CD4-positive, alpha-beta T cell treated with Interleukin-10 for 1 hour (primary cell): ENCODE measurements around the gene GOLGA8N.

Source experiments
- DNase-seq: peaks from one replicate; pipeline ENCODE4 v3.0.0-alpha.2; 2020

Gene GOLGA8N

DNA sequence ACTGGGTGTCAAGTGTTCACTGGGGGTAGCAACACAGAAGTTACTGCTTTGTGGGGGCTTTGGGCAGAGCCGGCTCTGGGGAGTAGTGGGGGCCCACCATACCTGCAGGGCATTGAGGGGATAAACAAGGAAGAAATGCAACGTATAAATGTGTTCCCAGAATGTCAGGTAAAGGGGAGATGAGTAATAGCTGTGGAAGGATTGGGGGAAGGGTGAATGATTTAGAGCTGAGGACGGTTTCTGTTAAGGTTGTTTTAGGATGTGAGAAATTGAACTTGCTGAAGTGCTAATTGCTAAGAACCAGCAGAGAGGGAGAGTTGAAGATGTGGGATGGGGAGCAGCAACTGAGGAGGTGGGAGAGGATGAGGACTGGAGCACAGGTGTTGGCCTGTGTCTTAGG is 58.9 kb downstream of the GOLGA8N start:
- no peak for DNase-seq

DNA sequence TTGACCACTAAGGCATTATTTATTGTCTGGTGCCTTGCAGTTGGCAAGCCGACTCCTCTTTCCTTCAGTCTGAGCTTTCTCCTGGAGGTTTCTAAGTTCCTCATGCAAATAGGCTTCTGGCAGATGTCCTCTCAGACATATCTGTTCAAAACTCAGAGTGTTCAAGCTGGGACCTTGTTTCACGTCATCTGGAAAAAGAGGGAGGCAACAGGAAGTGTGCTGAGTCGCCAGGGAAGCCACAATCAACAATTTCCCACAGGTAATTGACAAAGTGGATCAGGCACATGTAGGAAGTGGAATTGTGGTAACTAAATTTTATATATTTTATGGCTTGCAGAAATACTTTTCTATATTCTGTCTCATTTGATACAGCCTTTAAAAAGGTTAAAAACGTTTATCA is 62.8 kb downstream of the GOLGA8N start:
- DNase-seq: no peak

GRCh38 chr15:32656496-32656895 is 63.2 kb downstream of the GOLGA8N start:
- no peak for DNase-seq
